Smooth muscle cell (in vitro differentiated cells): ENCODE data around the gene RAMACL. TPM values are rescaled to one million over a fixed set of nuclear protein-coding genes. Genes with fewer than 3 reads are reported as not detected.

Experiments
- DNase-seq: peaks from one replicate; lab custom pipeline; 2025; ENCODE audit not compliant: unreplicated experiment; lab: John Stamatoyannopoulos, UW
- H2AFZ ChIP-seq: fragments of 200-600 bp; sonication (generic); 2 replicates; pipeline ENCODE4 v1.6.0; 2016; ENCODE audit warnings: antibody characterized with exemption, low read depth, mild to moderate bottlenecking
- H3F3A ChIP-seq: fragments of 200-600 bp; sonication (generic); 2 replicates; pipeline ENCODE4 v1.6.0; 2017; ENCODE audit warnings: antibody characterized with exemption, low read depth
- H3K27ac ChIP-seq: fragments of 200-600 bp; sonication (generic); 2 replicates; pipeline ENCODE4 v1.5.1; 2016; ENCODE audit warnings: low read depth, mild to moderate bottlenecking
- H3K27me3 ChIP-seq: fragments of 200-600 bp; sonication (generic); 2 replicates; pipeline ENCODE4 v1.6.1; 2016; ENCODE audit warnings: low read depth, mild to moderate bottlenecking
- H3K36me3 ChIP-seq: fragments of 200-600 bp; sonication (generic); 2 replicates; pipeline ENCODE4 v1.5.1; 2016; ENCODE audit warnings: low read depth
- H3K4me1 ChIP-seq: fragments of 200-600 bp; sonication (generic); 2 replicates; pipeline ENCODE4 v1.5.1; 2016; ENCODE audit warnings: low read depth
- H3K4me2 ChIP-seq: fragments of 200-600 bp; sonication (generic); 2 replicates; pipeline ENCODE4 v1.6.0; 2016; ENCODE audit warnings: mild to moderate bottlenecking
- H3K4me3 ChIP-seq: fragments of 200-600 bp; sonication (generic); 2 replicates; pipeline ENCODE4 v1.5.1; 2016; ENCODE audit warnings: mild to moderate bottlenecking
- H3K79me2 ChIP-seq: fragments of 200-600 bp; sonication (generic); 2 replicates; pipeline ENCODE4 v1.6.0; 2016; ENCODE audit warnings: low read depth, mild to moderate bottlenecking
- H3K9ac ChIP-seq: fragments of 200-600 bp; sonication (generic); 2 replicates; pipeline ENCODE4 v1.6.0; 2016; ENCODE audit warnings: low read depth
- H3K9me3 ChIP-seq: fragments of 200-600 bp; sonication (generic); replicated peaks from 2 replicates; pipeline ENCODE4 v1.5.1; 2016; ENCODE audit warnings: low read depth
- H4K20me1 ChIP-seq: fragments of 200-600 bp; sonication (generic); 2 replicates; pipeline ENCODE4 v1.6.0; 2016; ENCODE audit warnings: low read depth
- CTCF ChIP-seq: fragments of 200-600 bp; sonication (generic); IDR thresholded peaks from 2 replicates; pipeline ENCODE4 v1.5.1; 2017; ENCODE audit warnings: borderline replicate concordance, mild to moderate bottlenecking, antibody characterized with exemption; ENCODE audit not compliant: insufficient read depth, poor library complexity, severe bottlenecking
- WGBS: methylation state at CpG from one replicate; pipeline ENCODE4 v1.1.7; 2016; ENCODE audit warnings: low lambda C conversion rate; 5-methylcytosine and 5-hydroxymethylcytosine counted together
- polyA plus RNA-seq: library from polyadenylated mRNA; unstranded; fragments of >200 nt; fragmentation: Nextera tagmentation; extraction: Ambion mirVana; gene quantifications from 2 replicates; pipeline ENCODE4 v1.2.1, GENCODE V29; 2016
- total RNA-seq: library from RNA; depleted of rRNA; stranded (reverse); fragments of >200 nt; gene quantifications from 2 replicates; pipeline ENCODE4 v1.2.3, GENCODE V29; 2014

The RAMACL gene
- total and polyA plus RNA-seq, 2 experiments from 2014 or later: 0.13 to 0.14 TPM

- Histone ChIP-seq H3K36me3 (no peaks in the 10 kb centered on the region), H3F3A (no peaks in the 10 kb centered on the region), H3K27me3 (no peaks in the 10 kb centered on the region), H3K9ac (no peak overlapping the region), H3K4me2 (no peak overlapping the region), H3K9me3 (no peaks in the 10 kb centered on the region), H3K27ac (no peak overlapping the region), H2AFZ (no peak overlapping the region), H4K20me1 (no peaks in the 10 kb centered on the region), H3K4me3 (no peak overlapping the region), H3K79me2 (peaks cover 30% of the 10 kb centered on the region), H3K4me1 (peaks cover 8% of the 10 kb centered on the region)
- DNase-seq: no peak
- WGBS: 63% methylated on average over 11 of the region's 11 CpGs
- TF ChIP-seq CTCF: no peak
Measured at GRCh38 chr6:166612471-166612881, 26.0 kb upstream of the RAMACL start.

- H4K20me1 ChIP-seq: no peaks in the 10 kb centered on the region
- no peaks in the 10 kb centered on the region for H3K27me3 ChIP-seq
- H3K4me2 ChIP-seq: no peak overlapping the region
- no peak overlapping the region for H3K9ac ChIP-seq
- TF ChIP-seq CTCF: no peak
- H3K27ac ChIP-seq: no peak overlapping the region
- H3F3A ChIP-seq: no peaks in the 10 kb centered on the region
- H3K9me3 ChIP-seq: no peaks in the 10 kb centered on the region
- no peak overlapping the region for H3K4me3 ChIP-seq
- WGBS: 86% methylated on average over 4 of the region's 4 CpGs
- DNase-seq: no peak
- no peaks in the 10 kb centered on the region for H3K36me3 ChIP-seq
- H2AFZ ChIP-seq: no peak overlapping the region
- peaks cover 31% of the 10 kb centered on the region for H3K79me2 ChIP-seq
- peaks cover 8% of the 10 kb centered on the region for H3K4me1 ChIP-seq
Measured at GRCh38 chr6:166611631-166612030, 25.2 kb upstream of the RAMACL start.

- Histone ChIP-seq H3K79me2 (peaks cover 25% of the 10 kb centered on the region), H3F3A (no peaks in the 10 kb centered on the region), H3K36me3 (no peaks in the 10 kb centered on the region), H3K4me1 (peaks cover 8% of the 10 kb centered on the region), H3K4me3 (no peak overlapping the region), H3K9ac (no peak overlapping the region), H2AFZ (no peak overlapping the region), H3K27me3 (no peaks in the 10 kb centered on the region), H4K20me1 (no peaks in the 10 kb centered on the region), H3K9me3 (no peaks in the 10 kb centered on the region), H3K4me2 (no peak overlapping the region), H3K27ac (no peak overlapping the region)
- DNase-seq: no peak
- no peak for TF ChIP-seq CTCF
- WGBS: 91% methylated on average over 9 of the region's 9 CpGs
Measured at GRCh38 chr6:166610069-166610468, 23.6 kb upstream of the RAMACL start.

- peak overlapping the region; percentile 68 for H3K27ac ChIP-seq
- H3K4me2 ChIP-seq: peak overlapping the region; percentile 15
- no peak overlapping the region for H2AFZ ChIP-seq
- no peak overlapping the region for H3K4me3 ChIP-seq
- H3K27me3 ChIP-seq: no peaks in the 10 kb centered on the region
- peaks cover 8% of the 10 kb centered on the region for H3K4me1 ChIP-seq
- no peaks in the 10 kb centered on the region for H3K36me3 ChIP-seq
- H3K9me3 ChIP-seq: no peaks in the 10 kb centered on the region
- H3K79me2 ChIP-seq: peaks cover 30% of the 10 kb centered on the region
- no peak for TF ChIP-seq CTCF
- no peak overlapping the region for H3K9ac ChIP-seq
- DNase-seq: no peak
- H3F3A ChIP-seq: no peaks in the 10 kb centered on the region
- WGBS: 42% methylated on average over 4 of the region's 4 CpGs
- H4K20me1 ChIP-seq: no peaks in the 10 kb centered on the region
Measured at GRCh38 chr6:166608774-166609173, 22.3 kb upstream of the RAMACL start.
